Kidney (tissue), 14 donors: ENCODE results near the gene CAMK2B. TPM values are rescaled to one million over a fixed set of nuclear protein-coding genes. Genes with fewer than 3 reads are reported as not detected.
"Not testable (repeated sequence)": the region's sequence is repeated elsewhere in the genome, so short reads cannot be mapped to it uniquely, and the experiment has no call there.

Experiments used
- DNase-seq, 5 donors: peaks; one replicate each; pipeline ENCODE4 v3.0.0-alpha.2; 2013 to 2020
- FAIRE-seq: peaks from 2 replicates; lab custom pipeline; 2012; peaks lifted over from hg19 to GRCh38; lab: Jason Lieb, UNC
- H3K27ac ChIP-seq, 2 donors: one replicate each; pipeline ENCODE4 v1.7.0; 2013; ENCODE audit warnings: low read depth in 2 of 2, low read length in 2 of 2, inconsistent platforms in 1 of 2
- H3K27me3 ChIP-seq: one replicate; pipeline ENCODE4 v1.7.1; 2013; ENCODE audit warnings: low read length, inconsistent platforms; ENCODE audit not compliant: control insufficient read depth, insufficient read depth
- H3K36me3 ChIP-seq, 3 donors: one replicate each; pipeline versions ENCODE4 v1.7.0 to v1.7.1; 2013; ENCODE audit warnings: low read length in 3 of 3, control low read depth in 1 of 3, inconsistent platforms in 1 of 3; ENCODE audit not compliant: insufficient read depth in 3 of 3, control insufficient read depth in 2 of 3
- H3K4me1 ChIP-seq, 3 donors: one replicate each; pipeline versions ENCODE4 v1.7.0 to v1.7.1; 2013; ENCODE audit warnings: low read length in 3 of 3, inconsistent platforms in 1 of 3, low read depth in 1 of 3; ENCODE audit not compliant: control insufficient read depth in 2 of 3, insufficient read depth in 2 of 3
- H3K4me3 ChIP-seq, 3 donors: one replicate each; pipeline versions ENCODE4 v1.7.0 to v1.8.1; 2013; ENCODE audit warnings: low read length in 3 of 3, control low read depth in 1 of 3, inconsistent platforms in 1 of 3
- H3K9ac ChIP-seq, 3 donors: one replicate each; pipeline versions ENCODE4 v1.7.0 to v1.7.1; 2013; ENCODE audit warnings: low read length in 3 of 3, control low read depth in 1 of 3, inconsistent platforms in 1 of 3
- H3K9me3 ChIP-seq, 3 donors: one replicate each; pipeline versions ENCODE4 v1.7.0 to v1.7.1; 2013; ENCODE audit warnings: low read length in 3 of 3, control low read depth in 1 of 3, inconsistent platforms in 1 of 3; ENCODE audit not compliant: control insufficient read depth in 2 of 3, insufficient read depth in 1 of 3
- intact Hi-C: fragments of 100-400 bp; cut with DNase I; formaldehyde crosslinking; loops from one replicate; pipeline ENCODE4 v1.11.1; 2022
- polyA plus RNA-seq: library from polyadenylated mRNA; stranded (reverse); fragments of 350-450 nt; fragmentation: Illumina TruSeq; extraction: RNeasy Lipid Tissue Mini Kit (QIAGEN cat#74804); gene quantifications from one replicate; pipeline ENCODE4 v1.2.3, GENCODE V29; 2014; ENCODE audit warnings: low read depth, low replicate concordance; ENCODE audit not compliant: insufficient read depth
- total RNA-seq: library from RNA; stranded (reverse); fragmentation: NEBNext Ultra II Directional; extraction: Animal tissue kit (Norgen Biotek cat#: 25700); gene quantifications from one replicate; pipeline ENCODE4 v1.2.1, GENCODE V29; 2021
- TF ChIP-seq, protein P1 (sequence below): IDR thresholded peaks from 3 replicates; pipeline ENCODE4 v1.5.1; 2012; ENCODE audit warnings: mild to moderate bottlenecking, moderate library complexity, borderline replicate concordance; ENCODE audit not compliant: insufficient read depth; ENCODE audit errors: extremely low read depth
- donor health status: control.
- donor health status: control.
- donor health status: control.
- donor health status: control.
- donor health status: control.
- donor health status: DM: yes; HTN: yes; CAD: no.
- donor health status: Normal renal cell carcinoma (clear cell type).

Gene CAMK2B
- total and polyA plus RNA-seq, 2 donors from 2014 or later = 1.1 to 3.2 TPM

DNA sequence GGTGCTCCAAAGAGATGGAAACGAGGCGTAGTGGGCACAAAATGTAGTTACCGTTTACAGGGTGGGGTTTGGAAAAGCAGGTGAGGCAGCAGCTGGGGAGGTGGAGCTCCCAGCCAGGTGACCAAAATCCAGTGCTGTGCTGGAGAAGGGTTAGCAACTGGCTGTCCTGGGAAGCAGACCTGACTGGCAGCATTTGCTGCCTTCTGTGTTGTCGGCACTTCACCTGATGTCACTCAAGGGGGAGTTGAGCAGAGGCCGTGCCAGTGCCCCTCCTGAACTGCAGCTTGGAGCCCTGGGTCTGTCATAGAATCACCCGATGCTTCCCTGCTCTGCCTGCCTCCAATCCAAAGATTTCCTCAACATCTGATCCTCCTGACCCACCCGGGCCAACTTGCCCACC lies 148.9 kb downstream of the CAMK2B start:
- no peaks in the 10 kb centered on the region for H3K9me3 ChIP-seq
- TF ChIP-seq, protein P1, sequence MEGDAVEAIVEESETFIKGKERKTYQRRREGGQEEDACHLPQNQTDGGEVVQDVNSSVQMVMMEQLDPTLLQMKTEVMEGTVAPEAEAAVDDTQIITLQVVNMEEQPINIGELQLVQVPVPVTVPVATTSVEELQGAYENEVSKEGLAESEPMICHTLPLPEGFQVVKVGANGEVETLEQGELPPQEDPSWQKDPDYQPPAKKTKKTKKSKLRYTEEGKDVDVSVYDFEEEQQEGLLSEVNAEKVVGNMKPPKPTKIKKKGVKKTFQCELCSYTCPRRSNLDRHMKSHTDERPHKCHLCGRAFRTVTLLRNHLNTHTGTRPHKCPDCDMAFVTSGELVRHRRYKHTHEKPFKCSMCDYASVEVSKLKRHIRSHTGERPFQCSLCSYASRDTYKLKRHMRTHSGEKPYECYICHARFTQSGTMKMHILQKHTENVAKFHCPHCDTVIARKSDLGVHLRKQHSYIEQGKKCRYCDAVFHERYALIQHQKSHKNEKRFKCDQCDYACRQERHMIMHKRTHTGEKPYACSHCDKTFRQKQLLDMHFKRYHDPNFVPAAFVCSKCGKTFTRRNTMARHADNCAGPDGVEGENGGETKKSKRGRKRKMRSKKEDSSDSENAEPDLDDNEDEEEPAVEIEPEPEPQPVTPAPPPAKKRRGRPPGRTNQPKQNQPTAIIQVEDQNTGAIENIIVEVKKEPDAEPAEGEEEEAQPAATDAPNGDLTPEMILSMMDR = no peak
- FAIRE-seq (no peak), DNase-seq (no peak)
- no peaks in the 10 kb centered on the region for H3K27me3 ChIP-seq
- intact Hi-C loops = no loop called here
- H3K27ac ChIP-seq = no peak overlapping the region
- no peak overlapping the region for H3K9ac ChIP-seq
- no peaks in the 10 kb centered on the region for H3K36me3 ChIP-seq
- H3K4me1 ChIP-seq = no peaks in the 10 kb centered on the region
- no peak overlapping the region for H3K4me3 ChIP-seq

DNA sequence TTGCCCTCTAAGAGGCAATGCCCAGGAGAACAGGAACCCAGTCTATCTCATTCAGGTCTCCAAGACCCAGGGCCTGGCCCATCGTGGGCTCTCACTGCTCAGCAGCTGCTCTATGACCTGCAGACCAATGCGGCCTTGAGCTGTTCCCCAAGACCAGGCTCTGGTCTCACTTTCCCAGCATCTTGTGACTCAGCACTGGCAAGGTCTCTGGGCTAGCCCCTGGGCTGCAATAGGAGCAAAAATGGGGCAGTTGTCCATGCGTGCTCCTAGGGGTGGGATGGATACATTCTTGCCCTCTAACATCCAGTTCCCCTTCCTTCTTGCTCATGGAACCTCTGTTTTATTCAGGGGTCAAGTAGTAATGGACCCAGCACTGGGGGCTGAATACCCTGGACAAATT lies 149.7 kb downstream of the CAMK2B start:
- H3K27me3 ChIP-seq = no peaks in the 10 kb centered on the region
- DNase-seq (no peak), FAIRE-seq (no peak)
- H3K36me3 ChIP-seq = no peaks in the 10 kb centered on the region
- TF ChIP-seq, protein P1 = no peak
- no peak overlapping the region for H3K4me3 ChIP-seq
- no peak overlapping the region for H3K27ac ChIP-seq
- H3K9me3 ChIP-seq = no peaks in the 10 kb centered on the region
- H3K9ac ChIP-seq = no peak overlapping the region
- intact Hi-C loops = no loop called here
- H3K4me1 ChIP-seq = no peaks in the 10 kb centered on the region

DNA sequence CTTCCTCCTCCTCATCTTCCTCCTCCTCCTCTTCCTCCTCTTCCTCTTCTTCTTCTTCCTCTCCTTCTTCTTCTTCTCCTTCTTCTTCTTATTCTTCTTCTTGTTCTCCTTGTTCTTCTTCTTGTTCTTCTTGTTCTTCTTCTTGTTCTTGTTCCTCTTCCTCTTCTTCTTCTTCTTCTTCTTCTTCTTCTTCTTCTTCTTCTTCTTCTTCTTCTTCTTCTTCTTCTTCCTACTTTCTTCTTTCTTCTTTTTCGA lies 150.8 kb downstream of the CAMK2B start:
- intact Hi-C loops, FAIRE-seq: not testable (repeated sequence)

DNA sequence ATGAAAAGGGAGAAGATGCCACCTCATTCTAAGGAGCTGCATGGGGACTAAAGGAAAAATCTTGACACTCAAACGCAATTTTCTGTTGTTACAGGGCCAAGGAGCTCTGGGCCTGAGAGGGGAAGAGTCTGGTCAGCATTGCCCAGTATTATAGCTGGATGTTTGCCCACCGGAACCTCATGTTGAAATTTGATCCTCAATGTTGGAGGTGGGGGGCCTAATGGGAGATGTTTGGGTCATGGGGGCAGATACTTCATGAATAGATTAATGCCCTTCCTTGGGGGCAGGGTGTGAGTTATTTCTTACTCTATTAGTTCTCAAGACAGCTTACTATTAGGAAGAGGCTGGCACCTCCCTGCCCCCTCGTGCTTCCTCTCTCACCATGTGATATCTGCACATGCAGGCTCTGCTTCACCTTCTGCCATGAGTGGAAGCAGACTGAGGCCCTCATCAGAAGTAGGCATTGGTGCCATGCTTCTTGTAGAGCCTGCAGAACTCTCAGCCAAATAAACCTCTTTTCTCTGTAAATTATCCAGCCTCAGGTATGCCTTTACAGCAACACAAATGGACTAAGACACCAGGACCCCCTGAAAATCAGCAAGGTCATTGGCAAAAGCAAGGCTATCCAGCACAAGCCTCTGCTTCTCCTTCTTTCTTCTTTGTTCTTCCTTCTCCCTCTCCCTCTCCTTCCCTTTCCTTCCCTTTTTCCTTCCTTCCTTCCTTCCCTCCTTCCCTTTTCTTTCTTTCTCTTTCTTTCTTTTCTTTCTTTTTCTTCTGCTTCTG lies 151.3 kb downstream of the CAMK2B start:
- FAIRE-seq (no peak), DNase-seq (no peak)
- no peaks in the 10 kb centered on the region for H3K4me1 ChIP-seq
- H3K4me3 ChIP-seq = no peak overlapping the region
- TF ChIP-seq, protein P1 = no peak
- H3K27me3 ChIP-seq = no peaks in the 10 kb centered on the region
- no peak overlapping the region for H3K27ac ChIP-seq
- H3K9me3 ChIP-seq = no peaks in the 10 kb centered on the region
- intact Hi-C loops = no loop called here
- H3K9ac ChIP-seq = no peak overlapping the region
- H3K36me3 ChIP-seq = no peaks in the 10 kb centered on the region

More for the DNA sequence above, 150.8 kb downstream of the CAMK2B start:
- H3K4me1 ChIP-seq, H3K9ac ChIP-seq, H3K27ac ChIP-seq, DNase-seq, H3K27me3 ChIP-seq, H3K4me3 ChIP-seq, H3K9me3 ChIP-seq, H3K36me3 ChIP-seq: not testable (repeated sequence)
